Posterior cingulate gyrus (tissue), 11 donors: ENCODE measurements around the gene TGFA.

ENCODE experiments used
- DNase-seq, 10 donors: peaks; one replicate each; pipeline versions ENCODE4 v3.0.0 to v3.0.0-alpha.2; 2020 to 2021; ENCODE audit warnings: mixed read lengths in 3 of 10
- intact Hi-C: fragments of 100-400 bp; cut with DNase I; formaldehyde crosslinking; loops from one replicate; pipeline ENCODE4 v1.15.1; 2023

The TGFA gene

GRCh38 chr2:70433315-70433714 lies 120.3 kb downstream of the TGFA start:
- intact Hi-C loops = no loop called here
- DNase-seq = no peak

- no peak for DNase-seq
- intact Hi-C loops = no loop called here
Measured at GRCh38 chr2:70431716-70432347, 121.8 kb downstream of the TGFA start.

GRCh38 chr2:70426341-70426740 lies 127.3 kb downstream of the TGFA start:
- DNase-seq = no peak
- intact Hi-C loops = no loop called here

DNA sequence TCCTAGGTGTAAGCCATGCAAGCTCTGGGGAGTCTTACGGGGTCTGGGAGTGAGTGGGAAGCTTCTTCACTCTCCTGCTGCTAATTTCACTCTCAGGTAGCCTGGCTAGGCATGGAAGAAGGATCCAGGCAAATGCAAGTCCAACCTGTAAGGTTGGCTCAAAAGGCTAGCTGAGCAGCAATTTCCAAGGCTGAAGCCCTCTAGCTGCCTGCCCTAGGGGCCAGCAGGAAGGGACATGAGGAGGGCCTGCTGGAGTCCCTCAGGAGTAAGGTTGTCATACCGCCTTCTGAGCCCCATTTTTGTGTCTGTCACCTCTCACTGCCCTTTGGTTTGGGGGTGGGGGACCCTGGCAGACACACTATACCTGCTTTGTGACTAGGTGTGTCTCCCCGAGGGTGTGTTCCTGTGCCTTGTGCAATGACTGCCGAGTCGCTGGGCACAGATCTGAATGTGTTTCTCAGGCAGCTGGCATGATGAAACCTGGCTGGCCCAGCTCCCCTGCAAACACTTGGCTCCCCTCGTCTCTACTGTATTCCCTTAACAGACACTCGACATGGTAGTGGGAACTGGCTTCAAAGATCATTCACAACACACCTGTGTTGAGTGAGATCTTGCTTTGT lies 127.8 kb downstream of the TGFA start:
- DNase-seq = no peak
- intact Hi-C loops = no loop called here

DNA sequence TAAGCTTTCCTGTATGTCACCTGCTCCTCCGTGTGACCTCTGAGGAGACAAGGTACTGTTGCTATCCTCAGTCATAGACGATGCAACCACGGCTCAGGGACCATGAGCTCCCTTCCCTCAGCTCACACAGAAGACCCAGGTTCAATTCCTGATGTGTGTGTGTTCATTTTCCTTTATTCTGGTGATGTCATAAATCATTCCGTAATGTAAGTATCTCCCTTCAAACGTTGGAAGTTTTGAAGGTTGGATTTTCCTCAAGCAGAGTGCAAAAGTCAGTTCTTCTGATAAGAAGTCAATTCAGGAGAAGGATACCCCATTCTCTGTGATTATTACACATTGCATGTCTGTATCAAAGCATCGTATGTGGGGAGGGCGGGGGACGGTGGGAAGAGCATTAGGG lies 132.9 kb downstream of the TGFA start:
- DNase-seq = no peak
- intact Hi-C loops = no loop called here

- intact Hi-C loops = no loop called here
- DNase-seq = no peak
Measured at GRCh38 chr2:70420143-70420542, 133.5 kb downstream of the TGFA start.

- intact Hi-C loops = no loop called here
- no peak for DNase-seq
Measured at GRCh38 chr2:70418514-70418913, 135.1 kb downstream of the TGFA start.

GRCh38 chr2:70417011-70417410 lies 136.6 kb downstream of the TGFA start:
- DNase-seq = no peak
- intact Hi-C loops = no loop called here

GRCh38 chr2:70412294-70413070 lies 141.1 kb downstream of the TGFA start:
- intact Hi-C loops = no loop called here

DNA sequence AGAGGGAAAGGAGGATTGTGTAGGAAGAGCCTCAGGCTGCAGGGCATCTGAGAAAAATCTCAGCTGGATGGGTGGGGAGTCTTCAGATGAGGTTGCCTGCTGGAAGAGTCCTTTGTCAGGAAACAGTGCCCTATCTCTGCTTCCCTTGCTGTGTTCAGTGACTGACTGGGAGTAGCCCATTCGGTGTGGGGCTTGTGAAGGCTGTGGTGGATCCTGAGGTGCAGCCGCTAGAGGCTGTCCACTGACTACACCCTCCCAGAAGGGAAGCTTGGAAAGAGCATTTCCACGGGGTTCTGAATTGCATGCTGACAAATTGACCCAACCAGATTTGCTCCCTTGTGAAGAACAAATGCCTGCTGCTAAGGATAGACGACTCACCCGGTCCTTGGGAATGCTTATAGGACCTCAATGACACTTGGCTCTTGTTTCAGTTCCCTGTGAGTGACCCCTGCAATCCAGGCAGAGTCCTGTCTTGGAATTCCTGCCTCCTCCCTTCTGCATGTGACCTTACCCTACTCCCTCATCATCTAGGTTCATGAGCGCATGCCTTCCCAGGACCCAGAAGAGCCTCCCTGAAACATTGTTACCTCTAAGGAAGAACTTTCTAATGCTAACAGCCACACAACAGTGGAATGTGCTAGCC lies 142.0 kb downstream of the TGFA start:
- intact Hi-C loops = no loop called here
- no peak for DNase-seq

More at GRCh38 chr2:70412294-70413070, 141.1 kb downstream of the TGFA start:
- no peak for DNase-seq

- no peak for DNase-seq
- intact Hi-C loops = no loop called here
Measured at GRCh38 chr2:70403267-70404053, 150.2 kb downstream of the TGFA start.

DNA sequence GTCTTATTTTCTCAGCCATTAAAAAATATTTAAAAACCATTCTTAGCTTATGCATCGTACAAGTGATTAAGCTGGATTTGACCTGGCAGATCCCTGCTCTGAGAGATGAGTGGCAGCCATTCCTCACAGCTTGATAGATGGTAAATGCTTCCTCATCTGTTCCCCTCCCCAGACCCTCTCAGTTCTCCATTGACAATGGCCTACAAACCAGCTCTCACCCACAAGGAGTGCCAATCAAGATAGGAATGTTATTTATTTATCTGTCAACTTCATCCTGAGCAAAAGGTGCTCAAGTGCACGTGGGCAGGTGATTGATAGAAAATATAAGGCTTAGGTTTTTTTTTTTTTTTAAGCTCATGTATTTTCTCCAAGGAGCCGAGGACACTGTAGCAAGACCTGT lies 153.1 kb downstream of the TGFA start:
- intact Hi-C loops = no loop called here
- no peak for DNase-seq

- intact Hi-C loops = no loop called here
- DNase-seq = no peak
Measured at GRCh38 chr2:70399046-70399445, 154.6 kb downstream of the TGFA start.
